GM18858 (cell line): ENCODE results near the gene BPIFB6.

Experiments used
- ATAC-seq: cut with Tn5 transposase; IDR thresholded peaks from one replicate; pipeline ENCODE4 v1.9.1; 2021; ENCODE audit not compliant: unreplicated experiment

BPIFB6 gene

DNA sequence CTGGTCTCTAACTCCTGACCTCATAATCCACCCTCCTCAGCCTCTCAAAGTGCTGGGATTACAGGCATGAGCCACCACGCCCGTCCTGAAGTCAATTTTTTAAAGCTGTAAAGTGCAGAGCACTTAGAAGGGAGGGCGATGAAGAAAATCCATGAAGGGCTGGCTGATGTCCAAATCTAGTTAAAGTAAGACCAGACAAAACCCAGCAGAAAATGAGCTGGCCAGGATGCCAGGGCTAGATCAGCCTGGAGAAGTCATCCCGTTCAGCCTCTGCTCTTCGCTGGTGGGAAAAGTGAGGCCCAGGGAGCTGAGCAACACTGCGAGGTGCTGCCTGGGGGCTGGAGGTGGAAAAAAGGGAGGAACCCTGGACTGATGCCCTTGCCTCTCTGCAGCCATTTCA lies 51.1 kb downstream of the BPIFB6 start:
- ATAC-seq = no peak

DNA sequence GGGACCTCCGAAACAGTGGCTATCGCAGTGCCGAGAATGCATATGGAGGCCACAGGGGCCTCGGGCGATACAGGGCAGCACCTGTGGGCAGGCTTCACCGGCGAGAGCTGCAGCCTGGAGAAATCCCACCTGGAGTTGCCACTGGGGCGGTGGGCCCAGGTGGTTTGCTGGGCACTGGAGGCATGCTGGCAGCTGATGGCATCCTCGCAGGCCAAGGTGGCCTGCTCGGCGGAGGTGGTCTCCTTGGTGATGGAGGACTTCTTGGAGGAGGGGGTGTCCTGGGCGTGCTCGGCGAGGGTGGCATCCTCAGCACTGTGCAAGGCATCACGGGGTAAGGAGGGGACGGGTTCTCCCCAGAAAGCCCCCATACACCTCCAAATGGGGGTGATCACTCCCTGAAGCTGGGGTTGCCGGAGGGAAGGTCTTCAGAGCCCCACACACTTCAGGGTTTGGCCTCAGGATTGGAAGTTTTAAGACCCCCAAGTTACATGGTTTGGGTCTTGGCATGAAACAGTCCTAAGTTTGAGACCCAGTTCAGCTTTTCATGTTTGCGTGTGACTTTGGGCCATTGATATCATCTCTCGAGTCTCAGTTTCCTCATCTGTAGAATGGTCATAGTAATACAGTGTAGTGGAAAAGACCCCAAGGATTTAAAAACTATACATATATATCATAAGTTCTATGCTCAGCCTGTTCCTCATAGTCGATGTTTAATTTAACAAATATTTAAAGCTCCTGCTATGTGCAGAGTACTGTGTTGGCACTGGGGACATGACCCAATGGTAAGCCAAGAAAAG lies 52.3 kb downstream of the BPIFB6 start:
- ATAC-seq = no peak

DNA sequence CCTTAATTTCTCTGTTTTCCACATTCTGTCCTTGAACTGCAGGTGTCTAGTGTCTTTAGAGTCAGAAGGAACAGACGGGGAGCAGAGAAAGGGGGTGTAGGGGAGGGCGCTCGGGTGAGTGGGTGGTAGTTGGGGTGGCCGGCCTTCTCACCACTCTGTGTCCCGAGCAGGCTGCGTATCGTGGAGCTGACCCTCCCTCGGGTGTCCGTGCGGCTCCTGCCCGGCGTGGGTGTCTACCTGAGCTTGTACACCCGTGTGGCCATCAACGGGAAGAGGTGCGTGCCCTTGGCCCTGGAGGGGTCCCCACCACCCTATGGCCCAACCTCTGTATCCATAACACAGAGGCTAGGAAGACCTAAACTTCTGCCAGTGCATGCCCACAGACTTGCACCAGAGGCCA lies 53.3 kb downstream of the BPIFB6 start:
- no peak for ATAC-seq

DNA sequence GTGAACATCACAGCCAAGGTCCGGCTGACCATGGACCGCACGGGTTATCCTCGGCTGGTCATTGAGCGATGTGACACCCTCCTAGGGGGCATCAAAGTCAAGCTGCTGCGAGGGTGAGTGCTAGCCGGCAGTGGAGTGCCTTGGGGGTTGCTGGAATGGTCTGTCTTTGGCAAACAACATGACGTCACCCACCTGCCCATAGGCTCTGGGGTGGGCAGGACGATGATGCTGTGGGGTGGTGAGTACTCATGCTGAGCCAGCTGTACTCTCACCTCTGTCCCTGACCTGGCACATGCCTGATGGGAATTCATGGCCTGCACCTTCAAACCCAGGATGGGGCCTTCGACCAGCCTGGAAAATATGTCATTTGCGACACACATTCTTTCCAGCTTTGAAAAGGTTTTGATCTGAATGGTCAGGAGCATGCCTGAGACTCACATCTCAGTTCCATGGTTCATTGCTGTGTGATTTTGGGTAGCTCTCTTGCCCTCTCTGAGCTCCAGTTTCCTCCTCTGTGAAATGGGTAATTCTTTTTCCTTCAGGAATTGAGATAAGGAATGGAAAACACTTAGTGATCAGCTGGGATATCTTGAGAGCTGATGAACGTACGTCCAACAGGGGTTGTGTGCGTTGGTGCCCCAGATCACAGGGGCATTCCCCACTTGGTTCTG lies 54.7 kb downstream of the BPIFB6 start:
- ATAC-seq = no peak

DNA sequence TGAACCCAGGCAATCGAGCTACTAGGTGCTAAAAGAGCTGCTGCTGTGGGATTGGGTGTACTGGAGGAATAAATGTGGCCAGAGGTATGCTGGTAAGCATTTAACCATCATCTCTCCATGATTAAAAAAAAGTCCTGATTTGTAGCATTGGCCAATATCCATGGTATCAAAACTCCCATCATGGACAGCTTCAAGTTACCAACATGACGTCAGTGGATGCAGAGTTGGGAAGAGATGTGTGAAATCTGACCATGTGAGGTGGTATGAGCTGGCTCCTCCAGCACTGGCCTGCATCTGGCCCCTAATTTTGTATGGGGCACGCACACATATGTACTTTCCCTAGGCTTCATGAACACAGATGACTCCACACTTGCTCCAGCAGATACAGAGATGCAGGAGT lies 59.7 kb downstream of the BPIFB6 start:
- no peak for ATAC-seq

DNA sequence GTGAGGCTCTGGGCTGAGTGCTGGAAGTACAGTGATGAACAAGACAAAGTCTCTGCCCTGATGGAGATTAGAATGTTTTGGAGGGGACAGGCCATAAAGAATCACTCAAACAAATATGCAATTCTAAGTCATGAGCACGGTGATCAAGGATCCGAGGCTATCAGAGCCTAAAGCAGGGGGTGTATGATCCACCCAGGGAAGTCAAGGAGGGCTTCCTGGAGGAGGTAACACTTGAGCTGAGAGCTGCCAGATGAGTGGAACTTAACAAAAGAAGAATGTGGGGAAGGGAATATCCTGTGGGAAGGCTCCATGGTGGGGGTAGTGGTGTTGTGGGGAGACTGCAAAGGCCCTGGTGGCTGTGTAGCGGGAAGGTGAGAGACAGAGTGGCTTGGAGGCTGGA lies 60.2 kb downstream of the BPIFB6 start:
- ATAC-seq = no peak

DNA sequence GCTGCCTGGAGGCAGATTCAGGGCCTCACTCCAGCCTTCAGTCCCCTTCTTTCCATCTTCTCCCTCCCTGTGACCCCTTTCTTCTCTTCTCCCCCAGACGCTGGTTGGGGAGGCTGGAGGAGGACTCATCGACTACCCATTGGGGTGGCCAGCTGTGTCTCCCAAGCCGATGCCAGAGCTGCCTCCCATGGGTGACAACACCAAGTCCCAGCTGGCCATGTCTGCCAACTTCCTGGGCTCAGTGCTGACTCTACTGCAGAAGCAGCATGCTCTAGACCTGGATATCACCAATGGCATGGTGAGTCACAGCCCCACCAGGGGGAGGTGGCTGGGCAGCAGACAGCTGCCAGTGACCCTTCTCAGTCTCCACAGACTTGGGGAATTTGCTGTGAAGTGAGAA lies 60.9 kb downstream of the BPIFB6 start:
- ATAC-seq = no peak

DNA sequence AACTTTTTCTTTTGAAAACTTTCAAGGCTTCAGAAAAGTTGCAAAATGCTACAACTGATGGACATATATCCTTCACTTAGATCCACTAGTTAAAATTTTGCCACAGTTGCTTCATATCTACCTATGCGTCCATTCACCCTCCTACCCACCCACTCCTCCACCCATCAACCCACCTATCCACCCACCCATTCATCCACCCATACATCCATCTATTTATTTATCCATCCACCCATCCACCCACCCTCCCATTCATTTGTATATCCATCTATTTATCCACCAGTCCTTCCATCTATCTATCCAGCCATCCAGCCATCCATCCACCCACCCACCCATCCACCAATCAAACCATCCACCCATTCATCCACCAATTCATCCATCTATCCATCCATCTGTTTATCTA lies 61.6 kb downstream of the BPIFB6 start:
- ATAC-seq = no peak

DNA sequence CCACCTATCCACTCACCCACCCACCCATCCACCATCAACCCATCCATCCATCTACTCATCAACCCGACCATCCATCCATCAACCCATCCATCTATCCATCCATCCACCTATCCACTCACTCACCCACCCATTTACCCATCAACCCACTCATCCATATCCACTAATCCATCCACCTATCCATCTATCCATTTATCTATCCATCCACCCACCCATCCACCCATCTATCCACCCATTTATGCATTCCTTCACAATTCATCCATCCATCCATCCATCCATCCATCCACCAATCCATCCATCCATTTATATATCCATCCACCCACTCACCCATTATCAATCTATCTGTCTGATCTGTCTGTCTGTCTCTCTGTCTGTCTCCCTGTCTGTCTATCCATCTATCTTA lies 62.1 kb downstream of the BPIFB6 start:
- no peak for ATAC-seq
